Tibial nerve (tissue), 3 donors: Measurements from ENCODE around the gene FGFBP3.

ENCODE experiments used
- POLR2A ChIP-seq, 2 donors: fragments of 450-650 bp; IDR thresholded peaks; one replicate each; pipeline ENCODE4 v1.6.1; 2017; ENCODE audit warnings: antibody characterized with exemption in 2 of 2, mild to moderate bottlenecking in 2 of 2, moderate library complexity in 2 of 2
- TF ChIP-seq, protein P1 (sequence below), 5 experiments: fragments of 200-600 bp in 3 of 5; fragments of 450-650 bp in 2 of 5; sonication (generic) in 3 of 5; IDR thresholded peaks; one replicate each; pipeline ENCODE4 v1.5.1; 2016 to 2019; ENCODE audit warnings: antibody characterized with exemption in 5 of 5, mild to moderate bottlenecking in 3 of 5, moderate library complexity in 2 of 5

- TF ChIP-seq, protein P1, sequence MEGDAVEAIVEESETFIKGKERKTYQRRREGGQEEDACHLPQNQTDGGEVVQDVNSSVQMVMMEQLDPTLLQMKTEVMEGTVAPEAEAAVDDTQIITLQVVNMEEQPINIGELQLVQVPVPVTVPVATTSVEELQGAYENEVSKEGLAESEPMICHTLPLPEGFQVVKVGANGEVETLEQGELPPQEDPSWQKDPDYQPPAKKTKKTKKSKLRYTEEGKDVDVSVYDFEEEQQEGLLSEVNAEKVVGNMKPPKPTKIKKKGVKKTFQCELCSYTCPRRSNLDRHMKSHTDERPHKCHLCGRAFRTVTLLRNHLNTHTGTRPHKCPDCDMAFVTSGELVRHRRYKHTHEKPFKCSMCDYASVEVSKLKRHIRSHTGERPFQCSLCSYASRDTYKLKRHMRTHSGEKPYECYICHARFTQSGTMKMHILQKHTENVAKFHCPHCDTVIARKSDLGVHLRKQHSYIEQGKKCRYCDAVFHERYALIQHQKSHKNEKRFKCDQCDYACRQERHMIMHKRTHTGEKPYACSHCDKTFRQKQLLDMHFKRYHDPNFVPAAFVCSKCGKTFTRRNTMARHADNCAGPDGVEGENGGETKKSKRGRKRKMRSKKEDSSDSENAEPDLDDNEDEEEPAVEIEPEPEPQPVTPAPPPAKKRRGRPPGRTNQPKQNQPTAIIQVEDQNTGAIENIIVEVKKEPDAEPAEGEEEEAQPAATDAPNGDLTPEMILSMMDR (IDR thresholded peaks at IDR 0.05): no peak
- no peak for TF ChIP-seq POLR2A (IDR thresholded peaks at IDR 0.05)
Measured at GRCh38 chr10:91875156-91875555, 34.1 kb downstream of the FGFBP3 start.
